OCI-LY7 (cell line): ENCODE results near the gene SLC5A9.

ENCODE experiments used
- EZH2phosphoT487 ChIP-seq: fragments of 200-600 bp; sonication (generic); IDR thresholded peaks from 2 replicates; pipeline ENCODE4 v1.6.1; 2018; ENCODE audit warnings: low read depth, borderline replicate concordance, mild to moderate bottlenecking, mixed run types, antibody characterized with exemption, low read length, moderate library complexity, mixed read lengths
- TF ChIP-seq, protein P1 (sequence below): fragments of 200-600 bp; sonication (generic); conservative IDR thresholded peaks from 2 replicates; pipeline ENCODE4 v1.5.1; 2014; ENCODE audit warnings: mild to moderate bottlenecking, antibody characterized with exemption, low read length, moderate library complexity, mixed read lengths

DNA sequence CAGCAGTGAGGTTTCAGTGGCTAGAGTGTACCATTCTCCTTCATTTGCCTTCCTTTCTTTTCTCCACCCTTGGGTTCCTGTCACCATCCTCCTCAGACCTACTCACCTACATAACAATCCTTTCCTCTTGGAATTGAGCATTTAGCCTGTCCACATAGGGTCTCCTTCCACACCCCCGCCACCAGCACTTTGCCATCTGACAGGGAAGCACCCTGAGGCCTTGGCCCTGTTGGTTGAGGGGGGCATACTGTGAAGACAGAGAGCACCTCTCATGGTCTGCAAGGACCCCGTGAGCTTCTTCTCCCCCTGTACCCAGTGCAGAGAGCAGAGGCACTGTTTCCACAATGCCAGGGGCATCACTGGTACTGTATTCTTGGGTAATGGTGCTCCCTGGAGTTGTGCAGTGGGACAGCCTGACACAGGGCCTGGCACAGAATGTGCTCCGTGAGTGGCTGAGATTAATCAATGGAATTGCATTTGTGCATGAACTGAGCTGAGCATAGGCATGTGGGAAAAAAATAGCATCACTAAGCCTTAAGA, 14.9 kb upstream of the SLC5A9 start:
- TF ChIP-seq, protein P1, sequence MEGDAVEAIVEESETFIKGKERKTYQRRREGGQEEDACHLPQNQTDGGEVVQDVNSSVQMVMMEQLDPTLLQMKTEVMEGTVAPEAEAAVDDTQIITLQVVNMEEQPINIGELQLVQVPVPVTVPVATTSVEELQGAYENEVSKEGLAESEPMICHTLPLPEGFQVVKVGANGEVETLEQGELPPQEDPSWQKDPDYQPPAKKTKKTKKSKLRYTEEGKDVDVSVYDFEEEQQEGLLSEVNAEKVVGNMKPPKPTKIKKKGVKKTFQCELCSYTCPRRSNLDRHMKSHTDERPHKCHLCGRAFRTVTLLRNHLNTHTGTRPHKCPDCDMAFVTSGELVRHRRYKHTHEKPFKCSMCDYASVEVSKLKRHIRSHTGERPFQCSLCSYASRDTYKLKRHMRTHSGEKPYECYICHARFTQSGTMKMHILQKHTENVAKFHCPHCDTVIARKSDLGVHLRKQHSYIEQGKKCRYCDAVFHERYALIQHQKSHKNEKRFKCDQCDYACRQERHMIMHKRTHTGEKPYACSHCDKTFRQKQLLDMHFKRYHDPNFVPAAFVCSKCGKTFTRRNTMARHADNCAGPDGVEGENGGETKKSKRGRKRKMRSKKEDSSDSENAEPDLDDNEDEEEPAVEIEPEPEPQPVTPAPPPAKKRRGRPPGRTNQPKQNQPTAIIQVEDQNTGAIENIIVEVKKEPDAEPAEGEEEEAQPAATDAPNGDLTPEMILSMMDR, result no peak
- TF ChIP-seq EZH2phosphoT487, result no peak
